Right lobe of liver (tissue), 6 donors: ENCODE measurements around the gene IPO8. TPM values are rescaled to one million over a fixed set of nuclear protein-coding genes. Genes with fewer than 3 reads are reported as not detected.
A peak's percentile ranks its signal among the peaks of the same experiment; 100 is the strongest.

Experiments
- ATAC-seq, 4 donors: fragments of 200-7000 bp; cut with Tn5 transposase; one replicate each; pipeline ENCODE4 v1.9.1; 2020; ENCODE audit warnings: mild to moderate bottlenecking in 4 of 4, moderate library complexity in 4 of 4
- DNase-seq, 3 donors: peaks; one replicate each; pipeline ENCODE4 v3.0.0-alpha.2; 2020
- H3K27ac ChIP-seq, 3 donors: fragments of 200-600 bp; one replicate each; pipeline ENCODE4 v1.8.0; 2022
- H3K27me3 ChIP-seq, 2 donors: fragments of 200-600 bp; one replicate each; pipeline ENCODE4 v1.8.0; 2022
- H3K36me3 ChIP-seq, 4 donors: fragments of 200-600 bp; sonication (generic) in 1 of 4; one replicate each; pipeline versions ENCODE4 v1.5.1 to v1.8.0; 2017 to 2022; ENCODE audit warnings: control low read depth in 1 of 4
- H3K4me1 ChIP-seq, 4 donors: fragments of 200-600 bp; sonication (generic) in 1 of 4; one replicate each; pipeline versions ENCODE4 v1.5.1 to v1.8.0; 2017 to 2022; ENCODE audit warnings: control low read depth in 1 of 4
- H3K4me3 ChIP-seq, 3 donors: fragments of 200-600 bp; one replicate each; pipeline ENCODE4 v1.8.0; 2022
- H3K9me3 ChIP-seq, 4 donors: fragments of 200-600 bp; sonication (generic) in 1 of 4; one replicate each; pipeline versions ENCODE4 v1.5.1 to v1.8.0; 2017 to 2022; ENCODE audit warnings: control low read depth in 1 of 4
- POLR2A ChIP-seq: fragments of 450-650 bp; IDR thresholded peaks from one replicate; pipeline ENCODE4 v1.6.1; 2017; ENCODE audit warnings: antibody characterized with exemption, mild to moderate bottlenecking
- WGBS: methylation state at CpG from one replicate; pipeline ENCODE4 v1.1.6; 2018; ENCODE audit warnings: low coverage, low lambda C conversion rate; ENCODE audit not compliant: insufficient coverage; ENCODE audit errors: missing lambda C conversion rate; 5-methylcytosine and 5-hydroxymethylcytosine counted together
- intact Hi-C, 2 donors: fragments of 100-400 bp; cut with DNase I; formaldehyde crosslinking; loops; one replicate each; pipeline versions ENCODE4 v1.11.2 to v1.14.1; 2022
- total RNA-seq, 6 experiments: library from RNA; depleted of rRNA in 2 of 6; stranded (reverse); fragments of >200 nt in 2 of 6; fragmentation: NEBNext Ultra II Directional in 3 of 6; extraction: Animal tissue kit (Norgen Biotek cat#: 25700) in 3 of 6; gene quantifications; one replicate each; pipeline versions ENCODE4 v1.1.0 to v1.2.4, GENCODE V29; 2016 to 2023
- TF ChIP-seq, protein P1 (sequence below), 4 donors: fragments of 200-600 bp in 3 of 4; fragments of 450-650 bp in 1 of 4; IDR thresholded peaks; one replicate each; pipeline versions ENCODE4 v1.5.1 to v1.8.0; 2016 to 2022; ENCODE audit warnings: antibody characterized with exemption in 4 of 4, mild to moderate bottlenecking in 2 of 4
- donor health status: DM: no; HTN: yes; CAD: no.
- donor health status: DM: no; HTN: no; CAD: no.
- donor health status: DM: no; HTN: no; CAD: no.
- donor health status: DM: no; HTN: yes; CAD: no.
- donor health status: DM: no; HTN: yes; CAD: no.

Gene IPO8
- total RNA-seq, 6 experiments from 2014 or later: 19.6 to 34.7 (median 25.5) TPM

DNA sequence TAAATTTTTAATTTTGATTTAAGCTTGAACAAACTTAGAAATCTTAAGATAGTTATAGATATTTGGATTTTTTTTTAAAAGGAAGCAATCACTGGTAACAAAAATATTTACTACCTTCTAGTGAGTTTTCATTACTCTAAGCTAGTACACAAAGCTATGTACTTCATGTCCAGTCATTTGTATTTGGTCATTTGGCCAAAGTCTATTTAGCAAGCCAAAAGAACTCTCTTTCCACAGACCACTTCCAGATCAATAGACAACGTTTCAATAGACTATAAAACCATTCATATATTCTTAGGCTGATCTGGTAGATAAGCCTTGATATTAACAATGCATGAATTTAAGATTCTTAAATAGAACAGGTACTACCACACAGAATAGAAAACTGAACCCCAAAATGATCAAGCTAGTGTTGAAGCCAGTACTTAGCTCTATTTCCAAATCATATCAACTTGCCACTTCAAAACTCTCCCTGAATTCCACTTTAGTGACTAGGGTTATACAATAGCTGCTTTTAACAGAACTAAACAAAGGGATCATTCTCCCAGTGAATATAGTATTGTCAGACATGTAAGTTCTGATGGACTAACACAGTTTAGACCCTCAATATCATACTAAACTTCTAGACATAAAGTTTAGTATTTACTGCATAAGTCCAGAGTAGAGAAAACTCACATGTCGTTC is 37.4 kb upstream of the IPO8 start:
- H3K9me3 ChIP-seq: no peaks in the 10 kb centered on the region
- no peaks in the 10 kb centered on the region for H3K27me3 ChIP-seq
- intact Hi-C loops: no loop called here
- DNase-seq: no peak
- peak overlapping the region in 1 of 3 donors; percentile 15 for H3K27ac ChIP-seq
- peak; percentile 64 to 91 (median 82) for ATAC-seq
- WGBS: 63% methylated on average over 2 of the region's 2 CpGs
- TF ChIP-seq, protein P1, sequence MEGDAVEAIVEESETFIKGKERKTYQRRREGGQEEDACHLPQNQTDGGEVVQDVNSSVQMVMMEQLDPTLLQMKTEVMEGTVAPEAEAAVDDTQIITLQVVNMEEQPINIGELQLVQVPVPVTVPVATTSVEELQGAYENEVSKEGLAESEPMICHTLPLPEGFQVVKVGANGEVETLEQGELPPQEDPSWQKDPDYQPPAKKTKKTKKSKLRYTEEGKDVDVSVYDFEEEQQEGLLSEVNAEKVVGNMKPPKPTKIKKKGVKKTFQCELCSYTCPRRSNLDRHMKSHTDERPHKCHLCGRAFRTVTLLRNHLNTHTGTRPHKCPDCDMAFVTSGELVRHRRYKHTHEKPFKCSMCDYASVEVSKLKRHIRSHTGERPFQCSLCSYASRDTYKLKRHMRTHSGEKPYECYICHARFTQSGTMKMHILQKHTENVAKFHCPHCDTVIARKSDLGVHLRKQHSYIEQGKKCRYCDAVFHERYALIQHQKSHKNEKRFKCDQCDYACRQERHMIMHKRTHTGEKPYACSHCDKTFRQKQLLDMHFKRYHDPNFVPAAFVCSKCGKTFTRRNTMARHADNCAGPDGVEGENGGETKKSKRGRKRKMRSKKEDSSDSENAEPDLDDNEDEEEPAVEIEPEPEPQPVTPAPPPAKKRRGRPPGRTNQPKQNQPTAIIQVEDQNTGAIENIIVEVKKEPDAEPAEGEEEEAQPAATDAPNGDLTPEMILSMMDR (IDR thresholded peaks at IDR 0.05): no peak
- no peak for TF ChIP-seq POLR2A
- no peaks in the 10 kb centered on the region for H3K4me1 ChIP-seq
- no peak overlapping the region for H3K4me3 ChIP-seq
- H3K36me3 ChIP-seq: no peaks in the 10 kb centered on the region

DNA sequence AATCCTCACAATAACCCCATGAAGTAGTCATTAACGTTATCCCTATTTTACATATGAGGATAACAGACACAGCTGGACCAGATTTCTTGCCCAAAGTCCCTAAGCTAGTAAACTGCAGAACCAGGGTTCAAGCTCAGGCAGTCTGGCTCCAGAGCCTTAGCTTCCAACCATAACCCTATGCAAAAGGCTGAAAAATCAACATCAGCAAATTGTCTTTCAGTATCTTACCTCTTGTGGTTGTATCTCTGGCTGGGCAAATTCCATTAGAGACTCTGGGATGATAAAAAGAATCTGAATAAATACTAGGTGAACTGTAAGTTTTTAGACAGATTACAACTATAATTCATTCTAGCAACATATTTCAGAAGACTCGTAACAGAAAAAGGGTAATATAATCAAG is 34.3 kb upstream of the IPO8 start:
- Histone ChIP-seq H3K27ac (no peak overlapping the region), H3K9me3 (no peaks in the 10 kb centered on the region), H3K27me3 (no peaks in the 10 kb centered on the region), H3K4me3 (no peak overlapping the region), H3K36me3 (no peaks in the 10 kb centered on the region), H3K4me1 (no peaks in the 10 kb centered on the region)
- 94% methylated on average over 2 of the region's 2 CpGs for WGBS
- no peak for ATAC-seq
- intact Hi-C loops: no loop called here
- DNase-seq: no peak
- TF ChIP-seq, protein P1 (IDR thresholded peaks at IDR 0.05): no peak
- TF ChIP-seq POLR2A: no peak

DNA sequence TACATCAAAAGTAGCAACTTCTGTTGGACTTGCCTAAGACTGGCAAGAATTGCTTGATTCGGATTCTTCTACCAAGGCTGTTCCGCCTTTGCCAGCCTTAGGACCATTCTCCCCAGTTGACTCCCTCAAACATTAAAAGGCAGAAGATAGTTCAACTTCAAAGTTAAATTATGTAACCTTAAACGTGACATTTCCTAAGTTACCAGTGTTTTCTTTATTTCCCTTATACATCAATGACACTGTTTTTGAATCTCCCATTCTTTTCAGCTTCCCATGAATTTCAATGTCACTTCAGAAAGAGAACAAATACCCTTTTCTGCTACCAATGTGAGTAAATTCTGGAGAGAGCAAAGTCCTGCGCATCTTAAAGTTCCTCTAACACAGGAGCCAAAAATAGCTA is 33.9 kb upstream of the IPO8 start:
- Histone ChIP-seq H3K27ac (no peak overlapping the region), H3K4me1 (no peaks in the 10 kb centered on the region), H3K36me3 (peaks cover 0 to 2% (median 0%) of the 10 kb centered on the region in 4 donors), H3K9me3 (no peaks in the 10 kb centered on the region), H3K4me3 (no peak overlapping the region), H3K27me3 (no peaks in the 10 kb centered on the region)
- ATAC-seq (no peak), DNase-seq (no peak)
- WGBS: 86% methylated on average over 4 of the region's 4 CpGs
- intact Hi-C loops: no loop called here
- TF ChIP-seq, protein P1 (IDR thresholded peaks at IDR 0.05): no peak
- TF ChIP-seq POLR2A: no peak

DNA sequence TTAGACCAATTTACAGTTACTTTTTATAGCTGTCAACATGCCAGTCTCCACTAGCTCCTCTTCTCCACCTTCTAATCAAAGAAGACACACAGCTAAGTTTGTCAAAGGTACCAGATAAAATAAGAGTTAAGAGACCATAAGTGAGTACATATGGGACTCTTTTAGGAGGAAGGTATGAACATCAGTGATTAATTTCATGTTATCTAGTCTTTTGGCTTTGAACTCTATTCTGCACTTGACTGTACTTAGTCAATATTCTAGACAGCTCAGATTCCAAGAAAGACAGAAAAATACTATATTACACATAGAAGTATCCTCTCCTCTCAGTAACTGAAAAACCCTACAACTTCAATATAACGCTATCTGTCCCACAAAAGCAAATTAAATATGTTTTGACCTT is 31.0 kb upstream of the IPO8 start:
- no peak for ATAC-seq
- WGBS: 100% methylated on average over 1 of the region's 1 CpG
- no peak for TF ChIP-seq POLR2A

DNA sequence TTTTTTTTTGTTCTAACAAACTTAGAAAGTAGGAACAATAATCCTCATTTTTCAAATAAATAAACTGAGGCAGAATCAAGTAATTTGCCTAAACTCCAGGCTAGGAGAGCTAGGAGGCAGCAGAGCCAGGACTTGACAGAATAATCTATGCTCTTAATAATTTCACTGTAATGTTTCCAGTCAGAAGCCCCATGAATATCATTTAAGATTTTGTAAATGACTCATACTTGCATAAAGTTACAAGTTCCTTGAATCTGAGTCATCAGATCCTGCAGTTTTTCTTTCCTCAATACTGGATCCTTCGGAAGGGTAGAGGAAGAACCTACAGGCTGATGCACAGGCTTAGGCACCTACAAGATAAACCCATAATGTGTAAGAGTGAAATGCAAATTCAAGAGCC is 30.1 kb upstream of the IPO8 start:
- no peak overlapping the region for H3K27ac ChIP-seq
- WGBS: 45% methylated on average over 1 of the region's 1 CpG
- no peak overlapping the region for H3K4me3 ChIP-seq
- DNase-seq (no peak), ATAC-seq (no peak)
- intact Hi-C loops: no loop called here
- H3K36me3 ChIP-seq: peaks cover 0 to 14% (median 1%) of the 10 kb centered on the region in 4 donors
- H3K4me1 ChIP-seq: no peaks in the 10 kb centered on the region
- no peaks in the 10 kb centered on the region for H3K9me3 ChIP-seq
- H3K27me3 ChIP-seq: no peaks in the 10 kb centered on the region
- TF ChIP-seq, protein P1 (IDR thresholded peaks at IDR 0.05): no peak
- no peak for TF ChIP-seq POLR2A

More for the DNA sequence above, 31.0 kb upstream of the IPO8 start:
- H3K4me1 ChIP-seq: no peaks in the 10 kb centered on the region
- peaks cover 0 to 11% (median 1%) of the 10 kb centered on the region in 4 donors for H3K36me3 ChIP-seq
- DNase-seq: no peak
- H3K27ac ChIP-seq: no peak overlapping the region
- intact Hi-C loops: no loop called here
- H3K4me3 ChIP-seq: no peak overlapping the region
- H3K27me3 ChIP-seq: no peaks in the 10 kb centered on the region
- no peaks in the 10 kb centered on the region for H3K9me3 ChIP-seq
